K562 (cell line): Measurements from ENCODE around the gene SLC1A4. TPM values are rescaled to one million over a fixed set of nuclear protein-coding genes. Genes with fewer than 3 reads are reported as not detected.
A peak's percentile ranks its signal among the peaks of the same experiment; 100 is the strongest.

Source experiments
- CHD2 ChIP-seq: IDR thresholded peaks from 2 replicates; pipeline ENCODE4 v1.6.1; 2011; ENCODE audit warnings: low read depth, low read length
- FOXM1 ChIP-seq, 2 experiments: fragments of 450-650 bp in 1 of 2; sonication (generic) in 1 of 2; formaldehyde crosslinking in 1 of 2; IDR thresholded peaks; 2 replicates each; pipeline versions ENCODE4 v1.6.1 to v1.9.0; 2017 to 2022; ENCODE audit warnings: low read depth in 2 of 2, mild to moderate bottlenecking in 2 of 2, missing genetic modification reagents in 1 of 2, moderate library complexity in 1 of 2
- IRF9 ChIP-seq: fragments of 450-650 bp; IDR thresholded peaks from 2 replicates; pipeline ENCODE4 v1.6.1; 2016; ENCODE audit warnings: missing biosample characterization, missing genetic modification characterization
- MGA ChIP-seq: fragments of 450-650 bp; IDR thresholded peaks from 2 replicates; pipeline ENCODE4 v1.6.1; 2016; ENCODE audit warnings: mild to moderate bottlenecking, moderate library complexity
- NR3C1 ChIP-seq: sonication (generic); formaldehyde crosslinking; IDR thresholded peaks from 2 replicates; pipeline ENCODE4 v1.8.1; 2022; ENCODE audit warnings: missing genetic modification reagents
- RB1 ChIP-seq: fragments of 450-650 bp; IDR thresholded peaks from 2 replicates; pipeline ENCODE4 v1.6.1; 2017; ENCODE audit warnings: low read depth, mild to moderate bottlenecking
- SIN3A ChIP-seq, 2 experiments: fragments of 150-350 bp in 1 of 2; IDR thresholded peaks; 2 replicates each; pipeline ENCODE4 v1.6.1; 2011 to 2016; ENCODE audit warnings: borderline replicate concordance in 2 of 2, low read depth in 2 of 2, low read length in 2 of 2, mild to moderate bottlenecking in 2 of 2, moderate library complexity in 2 of 2; ENCODE audit not compliant: control insufficient read depth in 1 of 2
- SRF ChIP-seq, 2 experiments: fragments of 250-450, 450-650 bp in 1 of 2; sonication (Bioruptor Pico) in 1 of 2; sonication (generic) in 1 of 2; formaldehyde crosslinking; IDR thresholded peaks; 2 replicates each; pipeline versions ENCODE4 v1.5.0 to v1.5.1; 2020 to 2022; ENCODE audit warnings: mild to moderate bottlenecking in 1 of 2, missing genetic modification reagents in 1 of 2
- UBTF ChIP-seq, 2 experiments: IDR thresholded peaks; 2 replicates each; pipeline ENCODE4 v1.6.1; 2012; ENCODE audit warnings: improper control_type of control experiment in 2 of 2, low read depth in 2 of 2, low read length in 2 of 2, borderline replicate concordance in 1 of 2
- ZNF143 ChIP-seq: sonication (generic); formaldehyde crosslinking; IDR thresholded peaks from 2 replicates; pipeline ENCODE4 v1.9.0; 2022; ENCODE audit warnings: mild to moderate bottlenecking, missing genetic modification reagents
- ZNF778 ChIP-seq: fragments of 450-650 bp; formaldehyde crosslinking; IDR thresholded peaks from 2 replicates; pipeline ENCODE4 v1.4.0; 2020; ENCODE audit warnings: mild to moderate bottlenecking, moderate library complexity
- polyA plus RNA-seq, 8 experiments: library from polyadenylated mRNA; depleted of rRNA in 4 of 8; stranded (reverse) in 5 of 8; unstranded in 3 of 8; fragments of >200 nt; fragmentation: Nextera tagmentation in 2 of 8; fragmentation: Illumina TruSeq in 1 of 8; extraction: Ambion mirVana in 2 of 8; extraction: Trizol in 1 of 8; gene quantifications; 2 replicates each; pipeline versions ENCODE4 v1.2.1 to v1.2.3, GENCODE V29; 2011 to 2014; ENCODE audit warnings: inconsistent platforms in 1 of 8, missing spikeins in 1 of 8
- total RNA-seq, 7 experiments: library from RNA; depleted of rRNA in 6 of 7; stranded (reverse); fragments of >200 nt in 6 of 7; fragmentation: Illumina TruSeq in 2 of 7; extraction: Trizol in 2 of 7; gene quantifications; 2 replicates each; pipeline versions ENCODE4 v1.2.1 to v1.2.3, GENCODE V29; 2011 to 2021; ENCODE audit warnings: low replicate concordance in 1 of 7

The SLC1A4 gene
- total and polyA plus RNA-seq, 9 of the 15 experiments (the other 6 are each of a cell fraction or from before 2014, with no cell fraction given): 4.4 to 24.0 (median 10.9) TPM

- TF ChIP-seq MGA: peak; percentile 86
- 0 out of 4 replicates have a peak, but pooled peaks of 1 of the 2 experiments have one; percentile 16 for TF ChIP-seq SRF (CRISPR knock-in tag; IDR thresholded peaks at IDR 0.05)
- TF ChIP-seq ZNF778 (CRISPR knock-in tag): no peak
- TF ChIP-seq ZNF143: 0 out of 2 replicates have a peak, but pooled peaks have one; percentile 31
- 0 out of 2 replicates have a peak, but pooled peaks have one; percentile 9 for TF ChIP-seq RB1
- 0 out of 4 replicates have a peak, but pooled peaks of 1 of the 2 experiments have one; percentile 15 for TF ChIP-seq UBTF (IDR thresholded peaks at IDR 0.05; ENCODE audit: borderline replicate concordance in 1 of 2, low read depth in 2 of 2, low read length in 2 of 2)
- no peak for TF ChIP-seq NR3C1 (CRISPR knock-in tag)
- TF ChIP-seq SIN3A (IDR thresholded peaks at IDR 0.05; ENCODE audit: borderline replicate concordance in 2 of 2, control insufficient read depth in 1 of 2, low read depth in 2 of 2, low read length in 2 of 2): peak in 1 of 2 experiments; percentile 6; a peak in 1 of 4 replicates
- no peak for TF ChIP-seq IRF9 (tag)
- TF ChIP-seq FOXM1 (IDR thresholded peaks at IDR 0.05; ENCODE audit: low read depth): no peak
- 0 out of 2 replicates have a peak, but pooled peaks have one; percentile 6 for TF ChIP-seq FOXM1 (CRISPR knock-in tag; IDR thresholded peaks at IDR 0.05; ENCODE audit: low read depth)
- peak; percentile 67 for TF ChIP-seq CHD2
These were observed 899 bp downstream of the SLC1A4 start (continued) for GRCh38 chr2:64989982-64990614.
